NCI-H526 (cell line): ENCODE data around the gene EFCAB13.

ENCODE experiments used
- DNase-seq, 2 experiments: peaks; one replicate each; lab custom pipeline; 2025; lab: John Stamatoyannopoulos, UW

The EFCAB13 gene, protein sequence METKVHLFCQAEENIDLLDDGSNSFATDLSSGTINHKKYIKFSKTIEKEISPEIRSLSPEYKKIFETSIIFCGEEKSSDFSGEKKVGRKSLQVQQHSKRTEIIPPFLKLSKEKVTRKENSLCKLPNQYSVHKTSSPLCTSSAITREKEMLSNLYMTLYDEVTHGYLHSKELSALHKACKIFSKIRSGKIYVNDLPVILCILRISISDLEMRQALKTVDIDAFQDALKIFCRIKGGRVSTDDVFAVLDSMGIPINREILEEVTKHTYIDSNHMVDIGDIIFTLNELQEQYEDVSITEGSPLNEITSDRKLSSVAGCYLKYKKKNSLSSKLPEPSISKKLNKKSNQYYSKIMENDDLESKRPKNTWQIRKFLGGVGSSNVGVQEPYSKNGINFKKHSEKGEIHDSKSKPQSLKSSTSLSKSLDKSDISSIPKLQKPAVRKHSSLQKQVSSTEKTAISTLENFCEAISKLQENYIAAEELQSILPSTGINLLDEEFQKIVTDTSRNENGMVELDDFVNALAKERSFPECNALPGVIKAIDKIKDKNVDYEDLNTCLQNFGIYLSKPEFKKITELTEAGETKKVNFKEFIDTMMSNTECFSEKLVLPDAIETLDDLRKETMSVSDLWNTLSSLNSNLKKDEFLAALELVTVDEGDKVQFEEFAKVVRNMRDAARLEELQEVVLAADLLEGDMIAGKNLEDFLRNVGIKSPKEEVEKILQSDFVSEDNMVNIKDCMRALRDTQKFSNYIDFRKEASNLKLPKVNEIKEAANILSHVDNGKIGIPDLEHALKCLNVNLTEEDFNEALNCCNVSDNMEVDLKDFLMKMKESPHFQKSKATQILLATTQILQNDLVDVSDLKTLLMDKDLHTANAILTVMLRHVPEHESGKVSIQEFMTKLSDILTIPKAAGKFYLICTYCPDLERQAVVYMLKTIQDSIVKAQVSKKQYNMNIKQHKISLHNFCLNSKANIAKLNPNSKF

DNA sequence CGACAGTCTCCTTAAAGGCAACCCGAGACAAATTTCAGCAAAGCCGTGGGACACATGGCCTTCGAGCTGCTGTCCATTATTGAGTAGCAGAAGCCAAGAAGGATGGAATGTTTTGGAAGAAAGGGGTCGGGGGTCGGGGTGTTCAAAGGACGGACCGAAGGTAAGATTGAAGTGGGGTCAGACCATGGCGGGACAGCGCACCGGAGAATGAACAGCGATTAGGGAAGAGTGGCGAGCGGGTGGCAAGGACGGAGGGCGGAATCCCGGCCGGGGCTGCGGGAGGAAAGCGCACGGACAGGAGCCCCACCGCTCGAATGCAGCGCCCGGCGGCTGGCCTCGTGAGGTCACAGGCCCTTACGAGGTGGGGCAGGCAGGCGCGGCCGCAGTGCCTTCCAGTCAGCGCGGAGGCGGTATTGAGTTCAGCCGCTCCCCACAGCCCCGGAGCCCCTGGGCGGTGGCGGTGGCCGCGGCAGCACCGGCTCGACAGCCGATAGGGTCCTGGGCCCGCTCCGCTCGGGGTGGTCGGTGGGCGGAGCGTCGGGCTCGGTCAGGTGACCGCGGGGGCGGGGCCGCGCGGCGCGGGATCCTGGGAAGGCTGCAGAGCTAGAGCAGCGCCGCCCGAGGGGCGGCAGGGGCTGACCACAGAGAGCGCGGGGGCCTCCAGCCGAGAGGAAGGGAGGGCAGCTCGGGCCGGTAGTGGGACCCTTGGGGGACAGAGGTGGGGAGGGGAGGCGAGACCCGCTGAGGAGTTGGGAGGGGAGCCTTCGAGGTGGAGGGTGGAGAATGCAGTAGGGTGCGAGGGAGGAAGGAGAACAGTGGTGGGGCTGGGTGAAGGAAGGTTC is at the start of gene EFCAB13:
TSS of gene EFCAB13 (plus strand) at position 574 of the 842 bp plus-strand sequence. CDS start 4,399 bp downstream, outside the sequence.
- DNase-seq = peak; percentile 71 to 98

DNA sequence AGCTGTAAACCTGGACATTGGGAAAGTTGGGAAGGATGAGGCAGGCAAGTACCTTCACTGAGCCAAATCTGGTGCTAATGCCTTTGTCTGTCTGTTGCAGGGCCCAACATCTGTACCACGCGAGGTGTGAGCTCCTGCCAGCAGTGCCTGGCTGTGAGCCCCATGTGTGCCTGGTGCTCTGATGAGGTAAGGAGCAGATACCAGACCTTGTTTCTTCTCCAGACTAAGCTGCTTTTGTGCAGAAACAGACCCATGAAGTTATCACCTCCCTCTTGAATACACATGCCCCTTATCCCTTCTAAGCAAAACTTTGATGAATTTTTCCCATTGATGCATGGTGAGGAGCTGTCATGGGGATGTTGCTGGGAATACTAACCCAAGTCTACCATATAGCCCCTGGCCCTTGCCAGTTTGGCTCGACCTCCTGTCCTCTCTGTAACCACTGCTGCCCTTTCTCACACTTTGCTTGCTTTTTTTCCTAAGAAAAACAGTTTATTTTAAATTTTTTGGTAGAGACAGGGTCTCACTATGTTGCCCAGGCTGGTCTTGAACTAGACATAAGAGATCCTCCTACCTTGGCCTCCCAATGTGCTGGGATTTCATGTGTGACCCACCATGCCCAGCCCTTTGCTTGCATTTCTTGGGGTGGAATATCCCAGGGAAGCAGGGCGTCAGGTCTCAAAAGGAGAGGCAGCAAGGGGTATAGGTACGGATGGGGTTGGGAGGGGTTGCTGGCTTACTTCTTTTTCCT is 49.3 kb upstream of the EFCAB13 start:
- DNase-seq = no peak

DNA sequence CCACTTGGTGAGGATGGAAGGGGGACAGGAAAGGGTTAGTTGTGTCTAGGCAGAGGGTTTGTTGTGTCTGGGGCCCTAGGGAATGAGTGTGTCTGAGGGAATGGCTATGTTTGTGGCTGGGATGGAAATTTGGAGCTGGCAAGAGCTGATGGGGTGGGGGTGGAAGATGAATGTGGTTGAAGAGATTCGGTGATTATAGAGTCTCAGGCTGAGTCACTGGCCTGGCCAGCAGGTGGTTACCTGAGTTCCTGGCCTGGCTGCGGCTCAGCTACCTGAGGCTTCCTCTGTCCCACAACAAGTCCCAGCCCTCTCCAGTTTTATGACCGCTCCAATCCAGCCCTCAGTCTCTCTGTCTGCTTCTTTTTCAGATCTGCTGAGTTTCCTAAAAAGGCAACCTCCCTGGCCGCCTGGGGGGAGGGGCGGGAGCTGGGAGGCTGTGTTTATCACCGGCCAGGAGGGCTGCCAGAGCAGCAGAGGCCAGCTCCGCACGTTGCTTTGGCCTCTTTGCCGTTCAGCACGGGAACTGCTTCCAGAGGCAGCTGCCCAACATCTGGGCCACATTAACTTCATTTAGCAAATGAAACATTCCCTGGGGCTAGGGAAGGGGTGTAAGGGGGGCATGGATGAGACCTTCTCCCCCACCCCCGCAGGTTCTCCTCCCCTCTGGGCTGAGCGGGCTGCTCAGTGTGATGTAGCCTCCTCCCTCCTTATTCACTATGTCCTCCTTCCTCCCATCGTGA is 48.3 kb upstream of the EFCAB13 start:
- DNase-seq = peak; percentile 48 to 83

DNA sequence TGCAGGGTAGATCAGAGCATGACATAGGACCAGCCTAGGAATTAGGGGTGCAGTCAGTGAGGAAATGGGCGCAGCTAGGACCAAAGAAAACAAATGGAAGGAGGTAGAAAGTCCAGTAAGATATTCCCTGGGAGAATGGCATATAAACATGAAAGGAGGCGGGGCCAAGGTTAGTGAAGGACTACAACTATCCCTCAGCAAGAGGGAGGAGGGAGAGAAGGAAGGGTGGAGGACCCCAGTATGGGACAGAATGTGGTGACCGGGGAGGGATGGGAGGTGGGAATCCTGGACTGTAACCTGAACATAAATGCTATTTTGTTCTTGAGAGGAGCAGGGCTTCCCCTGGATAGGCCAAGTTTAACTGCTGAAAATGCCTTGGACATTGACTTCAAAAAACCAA is 47.3 kb upstream of the EFCAB13 start:
- DNase-seq = peak in 1 of 2 experiments; percentile 51

DNA sequence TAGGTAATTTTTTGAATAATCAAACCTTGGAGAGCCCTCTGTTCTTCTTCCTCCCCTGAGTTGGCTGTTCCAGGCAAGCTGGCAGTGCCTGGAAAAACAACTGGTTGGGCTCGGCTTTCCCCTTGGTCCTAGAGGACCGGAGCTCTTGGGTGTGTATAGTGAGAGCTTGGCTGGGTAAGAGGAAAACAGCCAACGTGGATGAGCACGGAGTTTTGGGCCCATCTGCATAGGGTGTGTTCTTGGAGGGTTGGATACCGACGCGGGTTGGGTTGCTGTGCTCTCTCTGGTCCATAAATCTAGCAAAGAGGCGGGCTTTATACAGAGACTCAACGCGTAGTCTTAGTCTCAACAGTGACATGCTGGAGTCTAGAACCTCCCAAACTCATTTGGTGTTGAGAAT is 46.9 kb upstream of the EFCAB13 start:
- DNase-seq = peak; percentile 95 to 96

DNA sequence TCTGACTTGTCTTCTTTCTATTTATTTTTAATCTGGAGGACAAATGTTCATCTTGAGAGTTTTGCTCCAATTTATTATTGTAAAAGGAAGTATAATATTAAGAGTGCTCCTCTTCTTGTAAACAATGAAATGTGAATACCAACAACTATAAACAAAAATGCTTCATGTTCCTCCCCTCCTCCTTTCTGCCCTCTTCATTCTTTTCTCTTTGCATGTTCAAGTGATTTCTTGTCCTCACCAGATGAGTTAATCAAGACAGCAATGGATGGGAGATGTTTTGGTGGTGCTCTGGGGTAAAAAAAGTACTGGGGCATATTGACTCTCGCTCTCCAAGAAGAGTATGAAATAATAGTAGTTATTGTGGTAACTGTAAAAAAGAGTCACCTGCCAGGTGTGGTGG is 45.8 kb upstream of the EFCAB13 start:
- DNase-seq = no peak

DNA sequence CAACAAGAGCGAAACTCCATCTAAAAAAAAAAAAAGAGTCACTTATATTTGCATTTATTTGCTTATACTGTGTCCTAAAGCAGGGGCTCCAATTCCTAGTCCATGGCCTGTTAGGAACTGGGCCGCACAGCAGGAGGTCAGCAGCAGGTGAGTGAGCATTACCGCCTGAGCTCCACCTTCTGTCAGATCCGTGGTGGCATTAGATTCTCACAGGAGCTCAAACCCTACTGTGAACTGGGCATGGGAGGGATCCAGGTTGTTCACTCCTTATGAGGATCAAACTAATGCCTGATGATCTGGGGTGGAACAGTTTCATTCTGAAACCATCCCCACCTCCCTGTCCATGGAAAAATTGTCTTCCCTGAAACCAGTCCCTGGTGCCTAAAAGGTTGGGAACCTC is 45.2 kb upstream of the EFCAB13 start:
- DNase-seq = peak; percentile 80 to 85

DNA sequence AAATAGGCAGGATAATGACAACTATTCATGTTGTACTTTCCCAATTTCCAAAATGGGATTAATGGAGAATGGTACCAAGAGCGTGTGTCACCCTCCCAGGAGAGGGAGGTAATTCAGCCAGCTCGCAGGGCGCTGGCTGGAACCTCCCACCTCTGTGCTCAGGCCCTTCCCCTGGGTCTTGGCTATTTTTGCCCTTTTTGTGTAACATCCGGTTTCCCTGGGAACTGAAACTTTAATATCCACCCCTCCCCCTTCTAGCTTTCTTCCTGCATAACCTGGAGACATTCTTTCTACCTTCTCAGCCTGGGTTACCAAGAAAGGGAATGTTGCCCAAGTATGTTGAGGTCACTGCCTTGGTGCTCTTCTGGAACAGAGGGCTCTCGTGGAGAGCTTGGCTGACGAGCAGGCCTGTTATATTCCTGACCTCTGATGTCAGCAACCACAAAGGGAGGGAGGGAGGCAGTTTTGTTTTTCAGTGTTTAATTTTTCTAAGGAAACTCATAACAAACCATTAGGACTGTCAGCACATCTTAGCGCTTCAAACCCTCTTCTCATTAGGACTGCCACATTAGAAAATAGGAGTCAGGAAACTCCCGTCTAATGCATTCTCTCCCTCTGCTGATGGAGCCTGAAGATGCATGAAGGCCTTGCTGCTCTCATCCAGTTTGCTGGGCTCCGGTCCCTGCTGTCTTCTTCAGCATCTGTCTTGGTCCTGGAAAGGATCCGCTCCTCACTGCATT is 44.5 kb upstream of the EFCAB13 start:
- DNase-seq = no peak

DNA sequence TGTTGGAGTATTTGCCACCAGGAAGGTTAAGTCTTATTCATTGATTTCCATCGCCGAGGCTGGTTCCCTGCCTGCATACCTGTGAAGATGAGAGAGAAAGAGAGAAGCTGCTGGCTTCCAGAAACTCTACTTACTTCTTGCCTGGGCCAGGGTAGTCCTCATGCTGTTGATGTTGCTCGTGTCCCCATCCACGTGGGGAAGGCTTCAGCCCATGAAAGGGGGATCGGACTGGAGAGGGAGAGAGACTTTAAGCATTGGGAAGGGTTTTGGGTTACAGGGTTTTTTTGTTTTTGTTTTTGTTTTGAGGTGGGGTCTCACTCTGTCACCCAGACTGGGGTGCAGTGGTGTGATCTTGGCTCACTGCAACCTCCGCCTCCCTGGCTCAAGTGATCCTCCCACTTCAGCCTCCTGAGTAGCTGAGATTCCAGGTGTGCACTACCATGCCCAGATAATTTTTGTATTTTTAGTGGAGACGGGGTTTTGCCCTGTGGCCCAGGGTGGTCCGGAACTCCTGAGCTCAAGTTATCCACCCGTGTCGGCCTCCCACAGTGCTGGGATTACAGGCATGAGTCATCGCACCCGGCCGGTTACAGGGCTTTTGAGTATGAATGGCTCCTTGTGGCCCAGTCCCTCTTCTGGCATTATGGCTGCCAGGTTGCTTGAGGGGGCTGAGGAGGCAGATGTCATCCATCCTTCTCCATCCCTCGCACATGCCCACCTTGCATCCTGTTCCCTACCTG is 43.5 kb upstream of the EFCAB13 start:
- no peak for DNase-seq

DNA sequence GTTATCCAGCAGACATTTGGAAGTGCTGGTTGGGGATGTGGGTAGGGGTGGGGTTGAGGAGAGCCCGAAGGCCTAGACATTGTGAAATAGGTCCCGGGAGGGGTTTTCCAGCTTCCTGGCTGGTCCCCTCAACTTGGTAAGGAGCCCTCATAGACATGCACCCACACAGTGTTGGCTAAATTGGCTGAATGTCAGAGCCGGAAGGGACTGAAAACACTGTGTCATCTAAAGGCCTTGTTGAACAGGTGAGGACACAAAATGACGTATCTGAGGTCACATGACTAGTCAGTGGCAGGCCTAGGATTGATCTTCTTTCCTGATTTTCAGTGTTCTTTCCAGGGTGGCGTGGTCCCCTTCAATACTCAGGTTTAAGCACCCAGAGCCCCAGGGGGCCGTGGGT is 42.5 kb upstream of the EFCAB13 start:
- no peak for DNase-seq

DNA sequence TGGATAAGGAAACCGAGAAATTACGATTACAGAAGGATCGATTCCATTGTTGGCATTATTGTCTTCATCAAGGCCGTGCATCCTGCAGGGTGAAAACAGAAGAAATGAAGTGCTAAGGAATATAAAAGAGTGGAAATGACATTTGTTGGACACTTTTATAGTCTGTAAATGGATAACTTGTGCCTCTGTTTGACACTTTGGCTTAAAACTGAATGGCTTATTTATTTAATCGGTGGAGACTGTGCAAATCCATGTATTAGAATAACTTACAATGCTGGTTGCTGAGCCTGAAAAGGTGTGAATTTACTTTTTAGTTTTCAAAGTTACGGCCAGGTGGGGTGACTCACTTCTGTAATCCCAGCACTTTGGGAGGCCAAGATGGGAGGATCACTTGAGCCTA is 38.8 kb upstream of the EFCAB13 start:
- DNase-seq = no peak

DNA sequence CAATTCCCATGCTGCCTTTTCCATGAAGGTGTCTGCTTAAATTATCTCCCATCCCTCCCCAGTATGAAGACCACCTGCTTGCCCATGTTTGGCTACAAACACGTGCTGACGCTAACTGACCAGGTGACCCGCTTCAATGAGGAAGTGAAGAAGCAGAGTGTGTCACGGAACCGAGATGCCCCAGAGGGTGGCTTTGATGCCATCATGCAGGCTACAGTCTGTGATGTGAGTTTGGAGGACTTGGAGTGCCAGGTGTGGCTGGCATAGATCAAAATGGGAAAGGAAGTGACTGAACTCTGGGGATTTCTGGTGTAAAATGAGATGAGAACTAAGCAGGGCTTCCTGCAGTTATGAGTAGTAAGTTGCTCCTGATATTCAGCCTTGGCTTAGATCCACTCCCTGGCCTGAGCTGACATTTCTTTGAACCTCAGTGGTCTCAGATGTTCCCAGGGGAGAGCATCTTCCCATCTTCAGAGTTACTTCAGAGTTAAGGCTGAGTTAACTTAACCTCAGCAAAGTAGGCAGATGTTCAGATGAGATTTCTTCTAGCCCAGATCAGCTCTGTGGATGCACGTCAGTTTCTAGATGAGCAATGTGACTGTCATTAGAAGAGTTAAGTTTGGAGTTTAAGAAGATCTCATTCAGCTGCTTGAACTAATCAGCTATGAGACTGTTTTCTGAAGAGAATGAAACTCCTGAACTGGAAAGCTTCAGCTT is 37.4 kb upstream of the EFCAB13 start:
- DNase-seq = no peak

DNA sequence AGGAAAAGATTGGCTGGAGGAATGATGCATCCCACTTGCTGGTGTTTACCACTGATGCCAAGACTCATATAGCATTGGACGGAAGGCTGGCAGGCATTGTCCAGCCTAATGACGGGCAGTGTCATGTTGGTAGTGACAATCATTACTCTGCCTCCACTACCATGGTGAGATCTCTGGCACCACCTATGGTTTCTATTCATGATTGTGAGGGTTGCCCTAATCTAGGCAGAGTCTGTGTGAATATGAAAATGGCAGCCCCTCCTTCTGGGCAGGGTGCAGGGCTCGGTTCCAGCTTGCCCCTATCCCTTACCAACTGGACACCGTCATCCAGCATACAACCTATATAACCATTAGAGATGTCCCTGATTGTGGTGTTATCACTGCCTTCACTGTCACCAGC is 36.7 kb upstream of the EFCAB13 start:
- no peak for DNase-seq

DNA sequence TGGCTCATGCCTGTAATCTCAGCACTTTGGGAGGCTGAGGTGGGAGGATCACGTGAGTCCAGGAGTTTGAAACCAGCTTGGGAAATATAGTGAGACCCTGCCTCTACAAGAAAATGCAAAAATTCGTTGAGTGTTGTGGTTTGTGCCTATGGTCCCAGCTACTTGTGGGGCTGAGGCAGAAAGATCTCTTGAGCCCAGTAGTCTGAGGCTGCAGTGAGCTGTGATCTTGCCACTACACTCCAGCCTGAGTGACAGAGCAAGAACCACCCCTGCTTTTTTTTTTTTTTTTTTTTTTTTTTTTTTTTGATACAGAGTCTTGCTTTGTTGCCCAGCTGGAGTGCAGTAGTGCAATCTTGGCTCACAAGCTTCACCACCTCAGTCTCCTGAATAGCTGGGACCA is 36.1 kb upstream of the EFCAB13 start:
- no peak for DNase-seq

DNA sequence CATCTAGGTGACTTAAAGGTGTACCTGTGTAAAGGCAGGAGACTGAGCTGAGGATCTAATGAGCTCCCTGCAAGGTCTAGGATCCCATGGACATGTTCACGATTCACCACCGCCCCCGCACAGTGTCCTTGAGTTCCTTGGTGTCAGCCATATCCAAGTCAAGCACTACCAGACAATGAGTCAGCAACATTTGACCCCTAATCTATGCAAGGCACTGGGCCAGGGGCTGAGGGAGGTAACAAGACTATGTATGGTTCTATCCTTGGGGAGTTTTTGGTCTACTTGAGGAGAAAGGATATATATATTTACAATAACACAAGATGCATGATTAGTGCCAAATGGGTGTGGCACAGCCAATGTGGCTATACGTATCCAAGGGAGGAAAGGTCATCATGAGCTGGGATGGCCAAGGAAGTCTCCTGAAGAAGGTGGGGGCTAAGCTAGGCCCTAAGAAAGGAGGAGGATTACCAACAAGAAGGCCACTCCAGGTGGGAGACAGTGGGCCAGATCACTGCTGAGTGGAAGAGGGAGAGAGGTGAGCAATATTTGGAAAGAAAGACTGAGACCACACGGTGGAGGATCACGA is 35.1 kb upstream of the EFCAB13 start:
- DNase-seq = no peak

DNA sequence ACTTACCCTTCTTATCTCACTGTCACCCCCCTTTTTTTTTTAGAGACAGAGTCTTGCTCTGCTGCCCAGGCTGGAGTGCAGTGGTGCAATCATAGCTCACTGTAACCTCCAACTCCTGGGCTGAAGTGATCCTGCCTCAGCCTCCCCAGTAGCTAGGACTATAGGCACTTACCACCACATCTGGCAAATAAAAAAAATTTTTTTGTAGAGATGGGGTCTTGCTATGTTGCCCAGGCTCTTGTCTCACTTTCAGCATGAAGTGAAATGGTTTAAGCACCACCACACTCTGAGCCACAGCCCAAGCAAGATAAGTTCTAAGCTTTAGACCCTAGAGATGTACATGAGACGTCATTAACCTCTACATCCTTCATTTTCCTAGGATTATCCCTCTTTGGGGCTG is 34.5 kb upstream of the EFCAB13 start:
- DNase-seq = no peak

DNA sequence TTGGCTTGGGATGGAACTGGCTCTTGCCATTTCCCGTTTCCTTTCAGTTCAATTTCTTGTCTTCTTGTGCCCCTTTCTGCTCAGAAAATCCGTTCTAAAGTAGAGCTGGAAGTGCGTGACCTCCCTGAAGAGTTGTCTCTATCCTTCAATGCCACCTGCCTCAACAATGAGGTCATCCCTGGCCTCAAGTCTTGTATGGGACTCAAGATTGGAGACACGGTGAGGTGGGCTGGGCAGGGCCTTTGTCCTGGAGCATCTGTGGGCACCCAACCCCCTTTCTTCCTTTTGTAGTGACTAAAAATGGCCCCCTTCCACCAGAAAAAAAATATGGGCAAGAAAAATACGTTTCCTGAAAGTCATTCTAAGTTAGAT is 32.9 kb upstream of the EFCAB13 start:
- DNase-seq = no peak

DNA sequence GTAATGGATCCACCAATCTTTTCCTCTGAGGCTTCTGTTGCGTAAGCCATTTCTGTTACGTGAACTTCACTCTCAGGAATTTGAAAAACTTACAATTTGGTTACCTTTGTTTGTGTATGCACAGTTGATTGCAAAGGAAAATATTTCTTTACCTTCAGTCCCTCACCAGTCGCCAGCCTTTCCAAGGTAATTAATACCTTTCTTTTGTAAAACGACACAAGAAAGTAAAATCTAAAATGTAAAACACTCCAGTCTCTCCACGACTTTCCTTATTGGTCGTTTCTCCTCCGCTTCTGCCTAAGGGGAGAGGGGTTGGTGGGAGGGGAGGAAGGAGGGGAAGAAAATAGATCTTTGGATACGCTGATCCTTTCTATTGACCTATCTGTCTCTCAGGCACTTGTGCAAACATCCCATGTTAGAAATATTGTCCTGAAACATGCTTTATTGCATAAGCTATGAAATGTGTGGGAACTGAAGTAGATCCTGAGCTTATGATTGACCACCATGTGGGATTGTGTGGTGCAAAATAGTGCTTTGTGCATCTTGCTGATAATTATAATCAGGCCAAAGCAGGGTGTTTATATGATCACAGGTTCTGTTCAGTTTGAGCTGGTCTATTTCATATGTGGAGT is 32.4 kb upstream of the EFCAB13 start:
- no peak for DNase-seq
